CD8-positive, alpha-beta memory T cell (primary cell): ENCODE measurements around the gene TMEM256. TPM values are rescaled to one million over a fixed set of nuclear protein-coding genes. Genes with fewer than 3 reads are reported as not detected.
"Not testable (repeated sequence)": the region's sequence is repeated elsewhere in the genome, so short reads cannot be mapped to it uniquely, and the experiment has no call there.

Experiments
- CTCF ChIA-PET: fragments of 350-600 bp; sonication (Branson Sonifier 250); formaldehyde crosslinking; loops from one replicate; lab custom pipeline; 2021; ENCODE audit warnings: antibody characterized with exemption; lab: Charles Lee
- POLR2A ChIA-PET: fragments of 350-600 bp; sonication (Branson Sonifier 250); formaldehyde crosslinking; loops from one replicate; lab custom pipeline; 2021; ENCODE audit warnings: antibody characterized with exemption; lab: Charles Lee
- DNase-seq, 5 donors: peaks; one replicate each; pipeline versions ENCODE4 v3.0.0 to v3.0.0-alpha.2; 2020 to 2022; ENCODE audit warnings: mixed read lengths in 1 of 5
- H3K27ac ChIP-seq: one replicate; pipeline ENCODE4 v1.7.0; 2013; ENCODE audit warnings: low read depth, mild to moderate bottlenecking, low read length, moderate library complexity
- H3K27me3 ChIP-seq: 2 replicates; pipeline ENCODE4 v1.7.0; 2013; ENCODE audit warnings: low read length, mild to moderate bottlenecking; ENCODE audit not compliant: insufficient read depth, poor library complexity, severe bottlenecking
- H3K36me3 ChIP-seq: 2 replicates; pipeline ENCODE4 v1.7.0; 2013; ENCODE audit warnings: mild to moderate bottlenecking, low read length, moderate library complexity; ENCODE audit not compliant: insufficient read depth
- H3K4me1 ChIP-seq: 2 replicates; pipeline ENCODE4 v1.7.0; 2013; ENCODE audit warnings: mild to moderate bottlenecking, low read length, moderate library complexity; ENCODE audit not compliant: insufficient read depth
- H3K4me3 ChIP-seq: 2 replicates; pipeline ENCODE4 v1.7.0; 2013; ENCODE audit warnings: mild to moderate bottlenecking, low read length
- H3K9me3 ChIP-seq: 2 replicates; pipeline ENCODE4 v1.7.0; 2013; ENCODE audit warnings: mild to moderate bottlenecking, low read length
- H3K27ac Mint-ChIP-seq, 8 donors: one replicate each; pipeline ENCODE4 v1.8.0; 2020 to 2021; ENCODE audit warnings: mixed read lengths in 8 of 8, mild to moderate bottlenecking in 6 of 8, inconsistent platforms in 3 of 8, moderate library complexity in 3 of 8
- H3K27me3 Mint-ChIP-seq, 2 donors: one replicate each; pipeline ENCODE4 v1.8.0; 2020 to 2021; ENCODE audit warnings: mixed read lengths in 2 of 2, mild to moderate bottlenecking in 1 of 2, moderate library complexity in 1 of 2
- H3K36me3 Mint-ChIP-seq, 3 donors: one replicate each; pipeline ENCODE4 v1.8.0; 2020 to 2021; ENCODE audit warnings: mixed read lengths in 3 of 3, inconsistent platforms in 1 of 3, mild to moderate bottlenecking in 1 of 3
- H3K4me1 Mint-ChIP-seq, 3 donors: one replicate each; pipeline ENCODE4 v1.8.0; 2020 to 2021; ENCODE audit warnings: mixed read lengths in 3 of 3, inconsistent platforms in 1 of 3, mild to moderate bottlenecking in 1 of 3
- H3K4me3 Mint-ChIP-seq, 7 donors: one replicate each; pipeline ENCODE4 v1.8.0; 2020 to 2021; ENCODE audit warnings: mixed read lengths in 7 of 7, mild to moderate bottlenecking in 6 of 7, moderate library complexity in 4 of 7, inconsistent platforms in 2 of 7
- H3K9me3 Mint-ChIP-seq, 5 donors: one replicate each; pipeline ENCODE4 v1.8.0; 2020 to 2022; ENCODE audit warnings: mixed read lengths in 5 of 5, mild to moderate bottlenecking in 3 of 5, moderate library complexity in 2 of 5, inconsistent platforms in 1 of 5
- polyA plus RNA-seq: library from polyadenylated mRNA; unstranded; fragments of 300-500 nt; fragmentation: Illumina TruSeq; gene quantifications from one replicate; pipeline ENCODE4 v1.2.3, GENCODE V29; 2021
- total RNA-seq, 2 experiments: library from RNA; stranded (reverse); gene quantifications; one replicate each; pipeline ENCODE4 v1.2.3, GENCODE V29; 2021

Gene TMEM256
- total and polyA plus RNA-seq, 3 experiments from 2014 or later: 45.4 to 62.4 (median 51.4) TPM

DNA sequence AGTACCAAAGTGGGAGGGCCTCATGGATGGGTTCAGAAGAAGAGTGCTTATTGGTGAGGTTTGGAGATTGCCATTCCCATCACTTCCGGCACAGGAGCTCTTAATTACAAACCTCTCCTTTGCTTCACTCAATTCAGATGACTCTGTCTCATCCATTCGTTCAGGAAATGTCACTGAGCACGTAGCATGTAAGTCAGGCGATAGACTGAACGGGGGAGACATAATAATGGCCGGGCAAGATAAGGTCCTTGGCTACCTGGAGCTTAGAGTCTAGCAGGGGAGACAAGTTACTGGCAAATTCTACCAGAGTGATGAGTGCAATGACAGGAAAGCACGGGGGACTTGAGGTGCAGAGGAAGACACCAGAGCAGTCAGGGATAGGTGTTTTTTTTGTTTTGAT, 37.9 kb downstream of the TMEM256 start:
- H3K27me3 Mint-ChIP-seq, H3K36me3 Mint-ChIP-seq, POLR2A ChIA-PET: not testable (repeated sequence)

DNA sequence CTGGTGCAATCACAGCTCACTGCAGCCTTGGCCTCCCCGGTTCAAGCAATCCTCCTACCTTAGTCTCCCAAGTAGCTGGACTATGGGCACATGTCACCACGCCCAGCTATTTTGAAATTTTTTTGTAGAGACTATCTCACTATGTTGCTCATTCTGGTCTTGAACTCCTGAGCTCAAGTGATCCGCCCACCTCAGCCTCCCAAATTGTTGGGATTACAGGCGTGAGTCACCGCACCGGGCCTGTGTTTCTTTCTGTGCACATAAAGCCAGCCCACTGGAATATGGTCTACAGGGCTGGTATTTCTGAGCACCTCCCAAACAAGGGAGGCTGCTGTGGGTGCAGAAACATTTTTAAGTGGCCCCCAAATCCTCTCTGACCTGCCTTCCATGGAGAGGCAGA, 40.6 kb downstream of the TMEM256 start:
- POLR2A ChIA-PET: no interaction called here
- Histone ChIP-seq H3K9me3 (no peaks in the 10 kb centered on the region), H3K4me1 (no peaks in the 10 kb centered on the region), H3K36me3 (no peaks in the 10 kb centered on the region), H3K27ac (no peak overlapping the region), H3K27me3 (no peaks in the 10 kb centered on the region), H3K4me3 (no peak overlapping the region)
- Mint-ChIP-seq H3K4me1 (no peaks in the 10 kb centered on the region), H3K27me3 (peaks cover 1 to 5% of the 10 kb centered on the region in 2 donors), H3K4me3 (no peak overlapping the region), H3K36me3 (no peaks in the 10 kb centered on the region), H3K27ac (no peak overlapping the region), H3K9me3 (no peaks in the 10 kb centered on the region)
- DNase-seq: no peak
- CTCF ChIA-PET: no interaction called here

More for the DNA sequence above, 37.9 kb downstream of the TMEM256 start:
- H3K27ac Mint-ChIP-seq, H3K4me1 Mint-ChIP-seq, H3K4me1 ChIP-seq, H3K4me3 Mint-ChIP-seq, H3K27me3 ChIP-seq, H3K9me3 ChIP-seq, H3K9me3 Mint-ChIP-seq, H3K27ac ChIP-seq, DNase-seq, H3K4me3 ChIP-seq, H3K36me3 ChIP-seq: not testable (repeated sequence)
- CTCF ChIA-PET: interaction anchor here (1.0 to 1.1 kb wide), 2 partner anchors 8 to 195 kb away, joined by 3 to 4 read pairs; no protein-coding TSS in a partner anchor

DNA sequence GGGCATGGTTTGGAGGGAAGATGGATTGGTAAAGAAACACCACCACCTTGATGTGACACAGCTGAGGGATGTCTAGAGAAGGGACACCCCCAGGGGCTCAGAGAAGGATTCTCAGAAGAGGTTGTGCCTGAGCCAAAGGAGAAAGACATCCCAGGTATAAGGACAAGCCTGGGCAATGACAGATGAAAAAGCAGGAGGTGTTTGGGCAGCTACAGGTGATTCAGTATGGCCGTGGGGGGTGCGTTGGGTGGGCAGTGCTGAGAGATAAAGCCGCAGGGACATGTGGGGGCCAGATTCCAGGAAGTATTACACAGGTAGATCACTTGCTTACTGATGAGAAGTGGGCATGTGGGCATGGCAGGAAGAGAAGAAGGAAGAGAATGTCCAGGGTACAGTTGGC, 42.0 kb downstream of the TMEM256 start:
- no peak overlapping the region for H3K4me3 Mint-ChIP-seq
- CTCF ChIA-PET: interaction anchor here (1.5 to 1.7 kb wide), 2 partner anchors 9 to 199 kb away, joined by 3 read pairs; no protein-coding TSS in a partner anchor
- DNase-seq: no peak
- H3K27me3 Mint-ChIP-seq: peaks cover 1 to 5% of the 10 kb centered on the region in 2 donors
- no peak overlapping the region for H3K27ac ChIP-seq
- no peaks in the 10 kb centered on the region for H3K4me1 ChIP-seq
- no peaks in the 10 kb centered on the region for H3K36me3 Mint-ChIP-seq
- no peaks in the 10 kb centered on the region for H3K4me1 Mint-ChIP-seq
- no peak overlapping the region for H3K27ac Mint-ChIP-seq
- H3K9me3 Mint-ChIP-seq: no peaks in the 10 kb centered on the region
- H3K4me3 ChIP-seq: no peak overlapping the region
- POLR2A ChIA-PET: no interaction called here
- H3K9me3 ChIP-seq: no peaks in the 10 kb centered on the region
- H3K27me3 ChIP-seq: no peaks in the 10 kb centered on the region
- no peaks in the 10 kb centered on the region for H3K36me3 ChIP-seq

DNA sequence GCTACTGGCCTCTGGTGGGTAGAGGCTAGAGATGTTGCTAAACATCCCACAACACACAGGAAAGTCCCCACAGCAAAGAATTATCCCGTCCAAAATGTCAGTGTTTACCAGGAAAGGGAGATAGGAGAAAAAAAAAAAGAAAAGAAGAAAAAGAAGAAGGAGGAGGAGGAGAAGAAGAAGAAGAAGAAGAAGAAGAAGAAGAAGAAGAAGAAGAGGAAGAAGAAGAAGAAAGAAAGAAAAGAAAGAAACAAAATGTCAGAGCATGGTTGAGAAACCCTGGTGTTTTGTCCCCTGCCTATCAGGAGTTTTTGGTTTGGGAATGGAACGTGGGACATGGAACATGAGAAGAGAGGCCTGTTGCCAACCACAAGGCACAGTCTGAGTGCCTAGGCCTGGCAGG, 46.5 kb downstream of the TMEM256 start:
- Mint-ChIP-seq H3K9me3 (no peaks in the 10 kb centered on the region), H3K4me1 (peaks cover 18 to 31% (median 18%) of the 10 kb centered on the region in 3 donors), H3K4me3 (no peak overlapping the region), H3K27me3 (peaks cover 1 to 5% of the 10 kb centered on the region in 2 donors), H3K36me3 (peaks cover 0 to 2% (median 0%) of the 10 kb centered on the region in 3 donors), H3K27ac (no peak overlapping the region)
- ChIA-PET POLR2A (no interaction called here), CTCF (interaction anchor here (1.1 to 5.5 kb wide), 5 partner anchors 13 to 203 kb away, joined by 3 to 78 read pairs (median 9); partner anchors contain the start of genes SENP3, TMEM102 and ZBTB4)
- Histone ChIP-seq H3K9me3 (no peaks in the 10 kb centered on the region), H3K4me3 (no peak overlapping the region), H3K36me3 (no peaks in the 10 kb centered on the region), H3K4me1 (peaks cover 13% of the 10 kb centered on the region), H3K27ac (no peak overlapping the region), H3K27me3 (no peaks in the 10 kb centered on the region)
- DNase-seq: no peak

DNA sequence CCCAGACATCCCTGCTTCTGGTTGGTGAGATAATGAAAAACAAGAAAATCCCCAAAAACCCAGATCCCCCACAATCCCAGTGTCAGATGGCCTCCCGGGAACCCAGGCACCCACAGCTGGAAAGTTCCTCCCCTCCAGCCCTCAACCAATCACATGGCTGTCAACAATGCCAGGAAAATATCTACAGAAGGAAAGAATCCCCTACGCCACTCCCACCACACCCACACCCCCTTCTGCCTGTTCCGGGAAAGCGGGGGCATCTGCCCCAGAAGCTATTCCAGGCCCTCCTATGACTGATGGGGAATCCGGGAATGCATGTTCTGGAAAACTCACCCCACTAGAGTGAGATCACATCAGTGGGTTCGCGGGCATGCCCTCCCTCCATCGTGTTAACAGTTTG, 47.1 kb downstream of the TMEM256 start:
- Mint-ChIP-seq H3K36me3 (peaks cover 0 to 3% (median 0%) of the 10 kb centered on the region in 3 donors), H3K27me3 (peaks cover 1% of the 10 kb centered on the region in 2 donors), H3K9me3 (no peaks in the 10 kb centered on the region), H3K27ac (peak overlapping the region in 2 of 8 donors; percentile 61 to 71), H3K4me1 (peaks cover 19 to 34% (median 19%) of the 10 kb centered on the region in 3 donors), H3K4me3 (no peak overlapping the region)
- no peak overlapping the region for H3K27ac ChIP-seq
- no peaks in the 10 kb centered on the region for H3K36me3 ChIP-seq
- H3K9me3 ChIP-seq: no peaks in the 10 kb centered on the region
- ChIA-PET POLR2A (interaction anchor here (1.2 to 1.8 kb wide), 3 partner anchors 28 to 330 kb away, joined by 3 to 5 read pairs (median 4); partner anchors contain the start of gene TP53), CTCF (interaction anchor here (1.3 to 5.5 kb wide), 21 partner anchors 16 to 330 kb away, joined by 3 to 78 read pairs (median 7); partner anchors contain the start of genes ACAP1, MPDU1, NEURL4 and NLGN2)
- H3K4me1 ChIP-seq: peaks cover 15% of the 10 kb centered on the region
- H3K27me3 ChIP-seq: no peaks in the 10 kb centered on the region
- no peak overlapping the region for H3K4me3 ChIP-seq
- no peak for DNase-seq

DNA sequence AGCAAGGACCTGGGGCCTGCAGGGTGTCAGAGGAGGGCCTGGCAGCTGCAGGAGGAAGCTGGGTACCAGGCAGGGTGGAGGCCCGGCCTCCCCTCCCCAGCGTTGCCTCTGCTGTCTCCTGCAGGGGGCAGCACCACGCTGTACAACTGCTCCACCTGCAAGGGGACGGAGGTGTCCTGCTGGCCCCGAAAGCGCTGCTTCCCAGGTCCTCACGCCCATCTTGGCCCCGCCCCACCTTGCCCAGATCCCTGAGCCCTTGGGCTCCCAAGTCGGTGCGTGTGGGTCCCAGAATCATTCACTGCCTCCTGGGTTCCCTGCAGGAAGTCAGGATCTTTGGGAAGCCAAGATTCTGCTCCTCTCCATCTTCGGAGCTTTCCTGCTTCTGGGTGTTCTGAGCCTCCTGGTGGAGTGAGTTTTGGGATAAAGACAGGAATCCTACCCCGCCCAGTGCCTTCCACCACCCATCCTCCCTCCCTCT, 47.8 kb downstream of the TMEM256 start:
- no peaks in the 10 kb centered on the region for H3K9me3 ChIP-seq
- peaks cover 17% of the 10 kb centered on the region for H3K4me1 ChIP-seq
- ChIA-PET CTCF (interaction anchor here (0.6 to 5.5 kb wide), 44 partner anchors 11 to 331 kb away, joined by 3 to 78 read pairs (median 5); partner anchors contain the start of genes ACAP1, GABARAP, MPDU1 and NEURL4), POLR2A (interaction anchor here (0.8 to 2.3 kb wide), 5 partner anchors 19 to 331 kb away, joined by 3 to 8 read pairs (median 4); partner anchors contain the start of genes SENP3 and TP53)
- H3K36me3 ChIP-seq: no peaks in the 10 kb centered on the region
- H3K4me1 Mint-ChIP-seq: peaks cover 21 to 38% (median 22%) of the 10 kb centered on the region in 3 donors
- H3K27me3 Mint-ChIP-seq: peaks cover 0 to 1% of the 10 kb centered on the region in 2 donors
- peak overlapping the region in 4 of 8 donors; percentile 12 to 51 (median 24) for H3K27ac Mint-ChIP-seq
- H3K27me3 ChIP-seq: no peaks in the 10 kb centered on the region
- H3K4me3 Mint-ChIP-seq: peak overlapping the region in 1 of 7 donors; percentile 51
- H3K9me3 Mint-ChIP-seq: no peaks in the 10 kb centered on the region
- no peak overlapping the region for H3K4me3 ChIP-seq
- H3K27ac ChIP-seq: no peak overlapping the region
- H3K36me3 Mint-ChIP-seq: peaks cover 0 to 5% (median 0%) of the 10 kb centered on the region in 3 donors
- DNase-seq: peak; percentile 75 to 87 (median 77)

DNA sequence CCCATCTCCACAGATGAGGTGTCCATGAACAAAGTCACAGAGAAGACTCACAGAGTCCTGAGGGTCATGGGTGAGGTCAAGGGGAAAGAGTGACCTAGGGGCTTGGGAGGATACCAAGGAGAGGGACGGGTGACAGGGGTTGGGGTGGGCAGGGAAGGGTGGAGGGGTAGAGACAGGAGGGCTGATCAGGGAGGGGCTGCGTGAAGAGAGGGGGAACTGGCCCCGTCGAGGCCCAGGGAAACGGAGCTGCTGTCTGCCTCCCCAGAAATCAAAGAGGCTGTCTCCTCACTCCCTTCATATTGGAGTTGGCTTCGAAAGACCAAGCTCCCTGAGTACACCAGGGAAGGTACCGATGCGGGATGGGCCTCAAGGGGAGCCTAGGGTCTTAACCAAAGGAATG, 48.3 kb downstream of the TMEM256 start:
- no peaks in the 10 kb centered on the region for H3K27me3 ChIP-seq
- ChIA-PET POLR2A (interaction anchor here (0.8 to 2.3 kb wide), 5 partner anchors 18 to 332 kb away, joined by 3 to 8 read pairs (median 4); partner anchors contain the start of genes SENP3 and TP53), CTCF (interaction anchor here (0.6 to 5.5 kb wide), 44 partner anchors 11 to 332 kb away, joined by 3 to 78 read pairs (median 5); partner anchors contain the start of genes ACAP1, GABARAP, MPDU1 and NEURL4)
- no peaks in the 10 kb centered on the region for H3K9me3 Mint-ChIP-seq
- H3K9me3 ChIP-seq: no peaks in the 10 kb centered on the region
- H3K4me3 Mint-ChIP-seq: no peak overlapping the region
- peaks cover 0 to 6% (median 0%) of the 10 kb centered on the region in 3 donors for H3K36me3 Mint-ChIP-seq
- H3K4me1 ChIP-seq: peaks cover 22% of the 10 kb centered on the region
- no peaks in the 10 kb centered on the region for H3K36me3 ChIP-seq
- no peak for DNase-seq
- H3K27me3 Mint-ChIP-seq: peaks cover 0 to 1% of the 10 kb centered on the region in 2 donors
- peaks cover 22 to 41% (median 23%) of the 10 kb centered on the region in 3 donors for H3K4me1 Mint-ChIP-seq
- no peak overlapping the region for H3K27ac ChIP-seq
- no peak overlapping the region for H3K4me3 ChIP-seq
- peak overlapping the region in 1 of 8 donors; percentile 30 for H3K27ac Mint-ChIP-seq

DNA sequence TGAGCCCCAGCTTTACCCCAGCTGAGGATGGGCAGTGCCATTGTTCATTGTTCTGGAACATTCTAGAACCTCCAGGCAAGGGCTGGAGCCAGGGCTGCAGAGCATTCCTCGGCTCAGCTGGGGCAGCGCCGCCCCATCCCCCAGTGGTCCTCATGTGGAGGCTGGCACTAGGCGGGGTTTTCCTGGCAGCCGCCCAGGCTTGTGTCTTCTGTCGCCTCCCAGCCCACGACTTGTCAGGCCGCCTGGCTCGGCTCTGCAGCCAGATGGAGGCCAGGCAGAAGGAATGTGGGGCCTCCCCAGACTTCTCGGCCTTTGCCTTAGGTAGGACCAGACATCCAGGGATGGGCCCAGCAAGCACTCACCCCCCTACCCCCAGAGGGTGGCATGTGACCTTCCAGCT, 48.8 kb downstream of the TMEM256 start, which contains the start of gene TMEM95:
TSS of gene TMEM95 (plus strand) at position 104 of the 400 bp plus-strand sequence. CDS start at position 153, 49 bp downstream.
- H3K4me3 Mint-ChIP-seq: peak within 1 kb of the TSS in 3 of 7 donors; percentile 36 to 51 (median 43)

More for the DNA sequence above, 48.8 kb downstream of the TMEM256 start, which contains the start of gene TMEM95:
- no peak for DNase-seq
- Mint-ChIP-seq H3K9me3 (no peaks in the 10 kb centered on the region), H3K4me1 (peaks cover 24 to 46% (median 27%) of the 10 kb centered on the region in 3 donors), H3K36me3 (peaks cover 0 to 6% (median 0%) of the 10 kb centered on the region in 3 donors), H3K27ac (peak within 1 kb of the TSS in 7 of 8 donors; percentile 41 to 92 (median 70)), H3K27me3 (peaks cover 0 to 1% of the 10 kb centered on the region in 2 donors)
- H3K27me3 ChIP-seq: no peaks in the 10 kb centered on the region
- H3K4me3 ChIP-seq: no peak within 1 kb of the TSS
- CTCF ChIA-PET: interaction anchor here (0.8 to 5.5 kb wide), 26 partner anchors 10 to 230 kb away, joined by 3 to 78 read pairs (median 5); partner anchors contain the start of genes ACAP1, MPDU1, NEURL4 and SENP3
- H3K9me3 ChIP-seq: no peaks in the 10 kb centered on the region
- no peak within 1 kb of the TSS for H3K27ac ChIP-seq
- H3K36me3 ChIP-seq: no peaks in the 10 kb centered on the region
- POLR2A ChIA-PET: interaction anchor here (0.5 to 2.3 kb wide), 3 partner anchors 22 to 206 kb away, joined by 5 to 15 read pairs (median 8); partner anchors contain the start of gene SENP3
- peaks cover 25% of the 10 kb centered on the region for H3K4me1 ChIP-seq
